ENCODE results near the gene TBX2.

Gene TBX2

GRCh38 chr17:61422116-61422799, 22.6 kb downstream of the TBX2 start:
- H3K4me3 ChIP-seq (ENCODE audit: low read length): no peak overlapping the region
- no peak for TF ChIP-seq CTCF (IDR thresholded peaks at IDR 0.05; ENCODE audit: insufficient read depth, low read depth, low read length, missing control alignments)
- no peak for DNase-seq (ENCODE audit: low read depth)

GRCh38 chr17:61422869-61423268, 23.2 kb downstream of the TBX2 start:
- no peak for TF ChIP-seq CTCF (IDR thresholded peaks at IDR 0.05; ENCODE audit: insufficient read depth, low read depth, low read length, missing control alignments)
- no peak overlapping the region for H3K4me3 ChIP-seq (ENCODE audit: low read length)
- DNase-seq (ENCODE audit: low read depth): no peak

- DNase-seq (ENCODE audit: low read depth): no peak
- TF ChIP-seq CTCF (IDR thresholded peaks at IDR 0.05; ENCODE audit: insufficient read depth, low read depth, low read length, missing control alignments): no peak
- H3K4me3 ChIP-seq (ENCODE audit: low read length): no peak overlapping the region
These were observed 24.5 kb downstream of the TBX2 start for GRCh38 chr17:61423967-61424649.

- DNase-seq (ENCODE audit: low read depth): no peak
- TF ChIP-seq CTCF (IDR thresholded peaks at IDR 0.05; ENCODE audit: insufficient read depth, low read depth, low read length, missing control alignments): no peak
- no peak overlapping the region for H3K4me3 ChIP-seq (ENCODE audit: low read length)
These were observed 26.2 kb downstream of the TBX2 start for GRCh38 chr17:61425682-61426481.

GRCh38 chr17:61426482-61427304, 27.1 kb downstream of the TBX2 start:
- no peak overlapping the region for H3K4me3 ChIP-seq (ENCODE audit: low read length)
- TF ChIP-seq CTCF (IDR thresholded peaks at IDR 0.05; ENCODE audit: insufficient read depth, low read depth, low read length, missing control alignments): no peak
- DNase-seq (ENCODE audit: low read depth): no peak

GRCh38 chr17:61427567-61427966, 27.9 kb downstream of the TBX2 start:
- no peak for DNase-seq (ENCODE audit: low read depth)
- H3K4me3 ChIP-seq (ENCODE audit: low read length): no peak overlapping the region
- no peak for TF ChIP-seq CTCF (IDR thresholded peaks at IDR 0.05; ENCODE audit: insufficient read depth, low read depth, low read length, missing control alignments)

Data from epithelial cell of esophagus (primary cell).